Left ventricle myocardium superior (tissue), 1 donor: ENCODE results near the gene ECM2. TPM values are rescaled to one million over a fixed set of nuclear protein-coding genes. Genes with fewer than 3 reads are reported as not detected.
A peak's percentile ranks its signal among the peaks of the same experiment; 100 is the strongest.

Experiments
- ATAC-seq: fragments of 200-7000 bp; cut with Tn5 transposase; one replicate; pipeline ENCODE4 v1.9.1; 2020; ENCODE audit warnings: mild to moderate bottlenecking, moderate library complexity
- DNase-seq: peaks from one replicate; pipeline ENCODE4 v3.0.0-alpha.2; 2020
- intact Hi-C: fragments of 100-400 bp; cut with micrococcal nuclease; formaldehyde crosslinking; loops from one replicate; pipeline ENCODE4 v1.11.0; 2022
- microRNA-seq: library from miRNA; unstranded; fragments of <30 nt; microRNA quantifications from one replicate; pipeline ENCODE4 v1.2.0, GENCODE V29; 2020; ENCODE audit warnings: borderline number of aligned reads
- total RNA-seq: library from RNA; stranded (reverse); fragmentation: NEBNext Ultra II Directional; extraction: Animal tissue kit (Norgen Biotek cat#: 25700); gene quantifications from one replicate; pipeline ENCODE4 v1.2.1, GENCODE V29; 2021
- donor health status: DM: no; HTN: yes; CAD: no; lungs with severe emphysema.

Gene ECM2
- total RNA-seq, 1 donor from 2014 or later, result 5.3 TPM

DNA sequence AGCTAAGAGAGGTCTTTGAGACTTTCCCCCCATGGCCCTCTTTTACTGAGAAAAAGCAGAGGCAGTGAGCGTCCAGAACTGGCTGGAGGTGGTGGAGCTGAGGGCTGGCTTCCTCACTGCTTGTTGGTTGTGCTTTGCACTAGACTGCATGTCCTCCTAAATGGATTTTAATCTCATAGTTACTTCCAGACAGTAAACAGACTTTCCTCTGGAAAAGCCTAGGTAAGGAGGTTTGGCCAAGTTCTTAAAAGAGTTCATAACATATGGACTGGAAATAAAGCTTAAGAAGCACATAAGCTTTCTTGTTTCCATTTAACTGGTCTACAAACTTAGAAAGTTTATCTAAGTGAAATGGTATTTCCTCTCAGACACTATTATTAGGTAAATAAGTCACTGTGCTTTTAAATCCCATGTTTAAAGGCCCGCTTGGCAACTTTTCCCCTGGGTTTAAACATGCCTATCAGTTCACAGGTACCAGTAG, 55.5 kb downstream of the ECM2 start:
- DNase-seq (no peak), ATAC-seq (peak; percentile 65)
- intact Hi-C loops, result no loop called here

DNA sequence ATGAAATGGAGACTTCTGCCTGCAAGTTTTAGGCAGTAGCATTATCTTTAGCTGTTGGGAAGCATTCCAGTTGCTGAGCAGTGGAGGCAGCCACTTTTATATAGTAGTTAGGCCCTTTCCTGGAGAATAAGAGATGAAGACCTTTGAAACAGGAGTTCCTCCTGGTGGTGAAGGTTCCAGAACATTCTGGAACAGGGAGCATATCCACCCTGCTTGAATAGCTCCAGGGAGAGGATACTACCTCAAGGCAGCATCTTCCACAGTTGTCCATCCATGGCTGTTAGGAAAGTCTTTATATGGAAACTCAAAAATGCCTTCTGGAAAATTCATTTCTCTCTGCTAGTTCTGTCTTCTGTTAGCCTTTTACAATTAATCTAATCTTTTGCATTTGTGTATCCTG, 56.4 kb downstream of the ECM2 start:
- DNase-seq (no peak), ATAC-seq (no peak)
- intact Hi-C loops, result no loop called here

DNA sequence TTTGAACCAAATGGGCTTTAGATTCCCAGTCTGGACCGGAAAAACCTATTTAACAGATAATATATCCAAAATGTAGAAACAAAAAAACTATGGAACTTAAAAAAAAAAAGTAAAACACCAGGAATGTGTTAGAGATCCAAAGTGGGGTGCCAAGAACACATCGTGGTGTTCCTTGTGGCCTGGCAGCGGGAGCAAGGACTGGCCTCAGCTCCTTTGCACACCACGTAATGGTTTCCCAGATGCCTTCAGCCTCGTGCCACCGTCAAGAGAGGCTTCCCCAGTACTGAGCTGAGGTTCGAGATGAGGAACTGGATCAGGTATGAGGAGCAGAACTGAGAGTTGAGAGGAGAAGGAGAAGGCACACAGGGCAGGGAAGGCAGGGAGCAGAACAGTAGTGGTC, 57.0 kb downstream of the ECM2 start:
- intact Hi-C loops, result no loop called here
- ATAC-seq (no peak), DNase-seq (no peak)

DNA sequence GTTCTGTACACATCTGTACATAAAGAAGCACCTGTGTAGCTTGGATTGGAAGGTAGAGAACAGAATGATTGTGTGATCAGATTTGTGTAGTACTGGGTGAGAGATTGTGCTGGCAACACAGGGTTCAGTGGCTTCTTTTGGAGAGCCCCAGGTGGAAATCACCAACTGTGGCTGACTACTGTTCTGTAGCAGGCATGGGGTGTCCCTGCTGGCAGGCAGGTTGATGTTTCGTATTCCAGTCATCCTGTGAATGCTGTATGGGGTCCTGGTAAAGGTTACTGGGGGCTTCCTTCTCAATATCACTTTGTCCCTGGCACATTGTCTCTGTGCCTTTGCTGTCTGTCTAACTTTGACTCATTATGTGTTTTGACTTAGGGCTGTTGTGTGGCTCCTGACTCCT, 58.8 kb downstream of the ECM2 start:
- intact Hi-C loops, result no loop called here
- ATAC-seq (no peak), DNase-seq (no peak)

DNA sequence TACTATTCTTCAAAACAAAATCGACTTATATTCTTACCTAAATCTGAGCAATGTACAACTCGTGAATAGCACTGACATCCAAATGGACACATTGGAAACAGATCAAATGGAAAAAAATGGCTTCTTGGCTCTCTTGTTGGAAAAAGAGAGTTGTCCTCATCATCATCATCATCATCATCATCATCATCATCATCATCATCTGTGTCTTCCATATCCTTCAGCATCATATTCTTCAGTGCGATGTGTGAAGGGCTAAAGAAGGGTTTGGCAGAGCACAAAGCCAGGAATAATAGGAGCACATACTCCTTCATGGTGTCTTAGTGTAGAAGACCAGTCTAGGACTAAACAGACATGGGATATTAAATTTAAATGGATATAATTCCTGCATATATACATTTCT, 61.2 kb downstream of the ECM2 start:
- DNase-seq (no peak), ATAC-seq (no peak)
- intact Hi-C loops, result no loop called here

DNA sequence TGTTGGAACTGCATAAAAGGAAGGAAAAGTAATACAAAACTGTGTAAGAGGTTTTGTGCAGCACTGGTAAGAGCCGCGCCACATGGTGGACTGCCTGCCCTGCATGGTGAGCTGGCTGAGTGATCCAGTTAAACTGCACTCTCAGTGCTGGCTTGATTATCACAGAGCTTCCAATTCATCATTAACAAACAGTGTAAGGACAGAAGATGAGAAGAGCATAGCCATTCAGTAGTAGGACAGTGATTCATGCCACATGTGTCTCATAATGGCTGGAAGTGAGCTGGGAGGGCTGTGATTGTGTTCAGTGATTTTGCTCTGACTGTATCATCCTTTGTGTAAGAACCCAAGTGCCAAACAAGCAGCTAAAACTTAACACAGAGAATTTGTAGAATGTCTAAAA, 67.6 kb downstream of the ECM2 start:
- no peak for DNase-seq
- intact Hi-C loops, result no loop called here
- ATAC-seq, result no peak

DNA sequence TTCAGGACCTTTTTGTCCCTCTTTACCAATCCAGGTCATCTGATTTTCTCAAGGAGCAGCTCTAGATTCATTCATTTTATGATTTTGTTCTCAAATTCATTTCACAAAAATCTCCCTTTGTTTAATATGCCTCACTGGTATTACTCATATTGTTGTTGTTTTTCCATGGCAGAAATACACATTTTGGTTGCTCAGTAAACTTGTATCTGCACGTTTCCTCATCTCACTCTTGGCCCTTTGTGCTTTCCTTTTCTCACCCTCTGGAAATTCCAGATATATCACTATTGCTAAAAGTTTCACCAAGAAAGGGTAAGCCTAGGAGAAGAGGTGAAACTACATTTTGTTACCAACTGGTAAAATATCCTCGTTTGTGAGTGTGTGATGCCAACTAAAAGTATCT, 68.3 kb downstream of the ECM2 start:
- DNase-seq (no peak), ATAC-seq (no peak)
- intact Hi-C loops, result no loop called here

DNA sequence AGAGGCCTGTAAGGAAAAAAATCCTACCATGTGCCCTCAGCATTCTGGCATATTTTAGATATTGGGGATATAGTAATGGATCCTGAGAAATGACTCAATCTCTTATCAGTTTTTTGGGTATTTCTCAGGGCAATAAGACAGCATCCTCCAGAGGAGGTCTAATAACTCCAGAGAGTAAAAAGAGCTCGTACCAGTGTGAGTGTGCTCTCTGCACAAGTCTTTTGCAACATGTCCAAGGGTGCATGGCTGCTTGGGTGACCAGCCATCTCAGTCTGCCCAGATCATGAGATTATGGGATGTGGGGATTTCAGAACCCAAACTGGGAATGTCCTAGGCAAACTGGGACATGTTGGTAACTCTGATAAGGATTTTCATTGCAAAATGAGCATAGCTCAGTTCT, 68.7 kb downstream of the ECM2 start:
- DNase-seq (no peak), ATAC-seq (no peak)
- intact Hi-C loops, result no loop called here

DNA sequence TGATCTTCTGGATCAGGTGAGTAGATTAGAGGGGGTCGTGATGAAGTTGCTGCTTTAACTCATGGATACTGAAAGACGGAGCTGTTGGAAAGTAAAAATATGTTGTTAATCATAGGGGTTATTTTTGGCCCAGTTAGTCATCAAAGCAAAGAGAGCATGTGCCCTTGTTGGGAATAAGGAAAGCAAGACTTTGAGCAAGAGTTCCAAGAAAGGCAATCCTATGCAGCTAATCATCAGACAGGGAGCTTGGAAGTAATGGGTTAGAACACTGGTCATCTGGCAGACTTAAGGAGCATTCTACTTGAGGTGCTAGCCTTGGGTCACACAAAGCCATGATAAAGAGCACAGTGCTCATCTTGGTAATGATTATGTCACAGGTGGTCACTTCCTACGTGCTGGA, 71.8 kb downstream of the ECM2 start:
- ATAC-seq, result peak; percentile 70
- no peak for DNase-seq
- intact Hi-C loops, result no loop called here

DNA sequence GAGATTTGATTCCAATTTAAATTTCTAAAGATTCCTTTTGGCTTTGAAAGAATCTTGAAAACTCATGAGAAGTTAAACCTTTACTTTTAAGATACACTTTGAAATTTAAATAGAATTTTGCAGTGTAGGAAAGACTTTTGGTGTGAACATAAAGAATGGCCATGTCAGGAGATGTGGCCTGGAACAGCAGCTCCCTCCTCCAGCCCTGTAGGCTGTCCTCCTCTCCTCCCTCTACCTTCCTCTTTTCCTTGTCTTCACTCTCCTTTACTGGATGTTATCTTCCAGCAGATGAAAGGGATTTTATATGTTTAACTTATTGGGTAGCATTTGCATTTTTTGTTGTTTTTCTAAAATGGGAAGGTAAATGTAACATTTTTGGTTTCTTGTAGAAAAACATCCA, 72.4 kb downstream of the ECM2 start:
- intact Hi-C loops, result no loop called here
- ATAC-seq (peak; percentile 41), DNase-seq (no peak)

DNA sequence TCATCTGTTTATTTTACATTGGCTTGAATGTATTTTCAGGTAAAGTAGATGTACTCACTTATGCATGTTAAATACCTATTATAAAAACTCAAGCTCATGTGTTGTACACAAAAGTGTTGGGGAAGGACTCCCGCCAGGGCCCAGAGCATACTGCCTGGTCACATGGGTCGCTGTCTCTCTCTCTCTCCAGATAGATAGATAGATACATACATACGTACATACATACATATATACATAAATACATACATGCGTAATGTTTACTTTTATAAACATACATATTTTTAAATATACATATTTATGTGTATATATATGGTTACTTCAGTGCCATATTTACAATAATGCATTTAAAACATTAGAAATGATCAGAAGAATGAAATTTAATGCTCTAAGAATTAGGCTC, 78.2 kb downstream of the ECM2 start:
- ATAC-seq (no peak), DNase-seq (no peak)
- intact Hi-C loops, result no loop called here

DNA sequence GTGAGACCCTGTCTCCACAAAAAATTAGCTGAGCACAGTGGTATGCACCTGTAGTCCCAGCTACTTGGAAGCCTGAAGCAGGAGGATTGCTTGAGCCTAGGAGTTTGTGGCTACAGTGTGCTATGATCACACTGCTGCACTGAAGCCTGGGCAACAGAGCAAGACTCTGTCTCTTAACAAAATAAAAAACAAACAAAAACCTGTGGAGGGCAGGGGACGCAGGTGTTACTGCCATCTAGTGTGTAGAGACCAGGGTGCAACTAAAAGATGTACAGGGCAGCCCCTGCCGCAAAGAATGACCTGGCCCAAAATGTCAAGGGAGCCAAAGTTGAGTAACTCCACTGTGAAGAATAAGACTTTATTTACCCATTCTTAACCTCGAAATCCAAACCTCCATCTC, 80.6 kb downstream of the ECM2 start:
- intact Hi-C loops, result no loop called here
- DNase-seq, result no peak
- ATAC-seq, result no peak

DNA sequence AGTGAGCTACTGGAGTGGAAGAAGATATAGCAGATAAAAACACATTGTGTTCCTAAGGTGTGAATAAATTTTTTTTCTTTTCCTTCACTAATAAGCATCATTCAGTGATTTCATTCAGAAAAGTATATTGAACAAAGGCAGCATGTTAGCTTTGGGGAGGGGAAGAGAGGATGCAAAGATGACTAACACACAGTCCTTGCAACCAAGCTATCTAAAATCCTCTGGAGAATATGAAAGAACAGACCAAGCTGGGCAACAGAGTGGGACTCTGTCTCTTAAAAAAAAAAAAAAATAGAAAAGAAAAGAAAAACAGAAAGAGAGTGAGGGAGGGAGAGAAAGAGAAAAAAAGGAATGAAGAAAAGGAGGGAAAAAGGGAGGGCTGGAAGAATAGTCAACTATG, 89.3 kb downstream of the ECM2 start:
- ATAC-seq (peak; percentile 23), DNase-seq (no peak)
- intact Hi-C loops, result no loop called here

Small RNA genes lying within 50 kb of the gene (microRNA-seq; reads per million reads assigned to microRNA genes)
- gene MIR4670, result not detected

Other genes starting within 250 kb of the ECM2 start
- 55.6 TPM for gene IARS1, start 242.3 kb downstream of the ECM2 start, total RNA-seq
- gene NOL8, start 210.6 kb downstream of the ECM2 start, total RNA-seq, result 13.1 TPM
- gene CENPP, start 210.0 kb downstream of the ECM2 start, total RNA-seq, result 4.3 TPM
- gene OGN, start 131.4 kb downstream of the ECM2 start, total RNA-seq, result 8.1 TPM
- 4.4 TPM for gene OMD, start 111.5 kb downstream of the ECM2 start, total RNA-seq
- 4.5 TPM for gene ASPN, start 53.5 kb downstream of the ECM2 start, total RNA-seq
- 7.6 TPM for gene IPPK, start 134.1 kb upstream of the ECM2 start, total RNA-seq
- 39.2 TPM for gene BICD2, start 228.8 kb upstream of the ECM2 start, total RNA-seq